Left renal pelvis (tissue), 4 donors: ENCODE results near the gene GLRX5. TPM values are rescaled to one million over a fixed set of nuclear protein-coding genes. Genes with fewer than 3 reads are reported as not detected.
A peak's percentile ranks its signal among the peaks of the same experiment; 100 is the strongest.

ENCODE experiments used
- DNase-seq, 4 donors: peaks; one replicate each; pipeline ENCODE4 v3.0.0-alpha.2; 2013; ENCODE audit warnings: low read depth in 4 of 4, low spot score in 3 of 4
- polyA plus RNA-seq, 4 donors: library from polyadenylated mRNA; unstranded; fragments of 120-200 nt; gene quantifications; one replicate each; pipeline ENCODE4 v1.2.1, GENCODE V29; 2013; ENCODE audit not compliant: insufficient read length in 4 of 4

The GLRX5 gene
- polyA plus RNA-seq, result 10 to 100 TPM; 70.2 to 95.1 (median 76.7) TPM

GRCh38 chr14:95534299-95535225, at the start of gene GLRX5:
GLRX5 (plus strand) TSS chr14:95535050; CDS start chr14:95535090, 40 bp downstream.
- peak; percentile 100 for DNase-seq

- no peak for DNase-seq
Measured at GRCh38 chr14:95485222-95485819, 49.5 kb upstream of the GLRX5 start.

GRCh38 chr14:95486875-95487668, 47.8 kb upstream of the GLRX5 start:
- no peak for DNase-seq

GRCh38 chr14:95487669-95488084, 47.2 kb upstream of the GLRX5 start:
- no peak for DNase-seq

- DNase-seq, result no peak
Measured at GRCh38 chr14:95488376-95489213, 46.3 kb upstream of the GLRX5 start.

- no peak for DNase-seq
Measured at GRCh38 chr14:95489214-95490137, 45.4 kb upstream of the GLRX5 start.

GRCh38 chr14:95490138-95490509, 44.7 kb upstream of the GLRX5 start:
- no peak for DNase-seq

- DNase-seq, result no peak
Measured at GRCh38 chr14:95490727-95491451, 44.0 kb upstream of the GLRX5 start.

- no peak for DNase-seq
Measured at GRCh38 chr14:95491936-95492608, 42.8 kb upstream of the GLRX5 start.

GRCh38 chr14:95493503-95493902, 41.3 kb upstream of the GLRX5 start:
- DNase-seq, result no peak

- no peak for DNase-seq
Measured at GRCh38 chr14:95493976-95494375, 40.9 kb upstream of the GLRX5 start.

- DNase-seq, result no peak
Measured at GRCh38 chr14:95494456-95494855, 40.4 kb upstream of the GLRX5 start.

GRCh38 chr14:95495076-95495475, 39.8 kb upstream of the GLRX5 start:
- no peak for DNase-seq

GRCh38 chr14:95495538-95496025, 39.3 kb upstream of the GLRX5 start:
- DNase-seq, result no peak

GRCh38 chr14:95496111-95496681, 38.7 kb upstream of the GLRX5 start:
- no peak for DNase-seq

- DNase-seq, result no peak
Measured at GRCh38 chr14:95496690-95497259, 38.1 kb upstream of the GLRX5 start.

GRCh38 chr14:95497561-95498011, 37.3 kb upstream of the GLRX5 start:
- DNase-seq, result no peak
